ENCODE measurements around the gene NUB1. TPM values are rescaled to one million over a fixed set of nuclear protein-coding genes. Genes with fewer than 3 reads are reported as not detected.

Gene NUB1
- total RNA-seq, 2 donors from 2014 or later, result 42.3 to 55.2 TPM

DNA sequence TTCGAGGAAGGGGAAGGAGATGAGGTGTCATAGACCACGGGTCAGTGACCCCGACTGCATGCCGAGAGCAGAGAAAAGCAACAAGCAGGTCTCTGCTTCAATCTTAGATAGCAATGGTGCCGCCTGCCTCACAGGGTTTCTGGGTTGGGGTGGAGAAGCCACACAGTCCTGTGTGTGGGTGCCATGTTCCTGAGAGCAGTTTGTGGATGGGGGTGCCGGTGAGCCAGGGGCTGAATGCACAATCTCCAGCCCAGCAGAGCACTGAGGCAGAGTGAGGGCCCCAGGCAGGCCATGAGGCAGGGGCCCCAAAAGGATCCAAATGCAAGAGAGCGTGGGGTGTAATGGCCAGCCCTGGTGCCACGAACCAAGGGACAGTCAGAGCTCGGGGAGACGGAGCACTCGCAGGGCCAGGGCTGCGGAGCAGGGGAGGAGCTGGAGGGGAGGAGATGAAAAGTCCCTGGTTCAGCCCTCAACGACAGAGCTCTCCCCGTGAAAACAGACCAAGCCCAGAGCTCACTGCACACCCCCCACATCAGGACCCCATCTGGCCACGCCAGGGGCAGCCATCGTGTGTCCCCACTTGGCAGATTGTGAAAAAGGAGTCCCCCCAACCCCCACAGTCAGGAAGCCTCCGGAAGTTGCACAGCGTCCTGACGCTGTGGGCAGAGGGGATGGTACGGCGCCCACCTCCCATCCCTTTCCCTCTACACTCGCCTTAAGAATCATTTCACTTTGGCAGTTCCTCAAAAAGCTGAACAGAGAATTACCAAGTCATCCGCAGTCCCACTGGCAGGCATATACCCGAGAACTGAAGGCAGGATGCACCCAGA is 48.4 kb downstream of the NUB1 start:
- no peak for TF ChIP-seq CTCF (IDR thresholded peaks at IDR 0.05)
- no peak overlapping the region for H3K4me3 ChIP-seq
- H3K9ac ChIP-seq (ENCODE audit: low read depth in 2 of 2, low read length in 2 of 2), result no peak overlapping the region
- H3K9me3 ChIP-seq, result no peaks in the 10 kb centered on the region
- H3K27me3 ChIP-seq, result no peaks in the 10 kb centered on the region
- intact Hi-C loops (cut with DNase I), result no loop called here
- no peaks in the 10 kb centered on the region for H3K36me3 ChIP-seq
- DNase-seq, result no peak
- H3K4me1 ChIP-seq, result no peaks in the 10 kb centered on the region
- no peak overlapping the region for H3K27ac ChIP-seq

GRCh38 chr7:151390598-151391357 is 49.2 kb downstream of the NUB1 start:
- Histone ChIP-seq H3K4me3 (no peak overlapping the region), H3K4me1 (no peaks in the 10 kb centered on the region), H3K9me3 (no peaks in the 10 kb centered on the region), H3K9ac (ENCODE audit: low read depth in 2 of 2, low read length in 2 of 2) (no peak overlapping the region), H3K36me3 (no peaks in the 10 kb centered on the region), H3K27me3 (no peaks in the 10 kb centered on the region), H3K27ac (no peak overlapping the region)
- intact Hi-C loops (cut with DNase I), result no loop called here
- no peak for DNase-seq
- TF ChIP-seq CTCF (IDR thresholded peaks at IDR 0.05), result no peak

DNA sequence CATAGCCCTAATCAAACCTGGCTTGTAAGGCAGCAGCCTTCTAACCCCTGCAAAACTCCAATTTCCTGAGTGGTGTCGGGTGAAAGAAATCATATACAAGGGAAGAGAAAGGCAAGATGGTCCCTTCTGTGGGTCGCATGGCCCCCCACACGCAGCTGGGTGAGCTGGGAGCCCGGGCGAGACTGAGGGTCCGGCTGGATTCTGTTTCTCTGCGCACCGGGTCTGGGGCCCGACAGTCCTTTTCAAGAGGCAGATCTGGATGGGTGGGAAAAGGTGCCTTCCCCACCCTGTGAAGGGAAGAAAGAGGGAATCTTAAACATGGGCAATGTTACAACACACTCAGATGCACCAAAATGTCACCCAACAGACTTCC is 49.7 kb downstream of the NUB1 start:
- no peak for TF ChIP-seq CTCF (IDR thresholded peaks at IDR 0.05)
- Histone ChIP-seq H3K27me3 (no peaks in the 10 kb centered on the region), H3K9ac (ENCODE audit: low read depth in 2 of 2, low read length in 2 of 2) (no peak overlapping the region), H3K27ac (no peak overlapping the region), H3K4me3 (no peak overlapping the region), H3K36me3 (no peaks in the 10 kb centered on the region), H3K9me3 (no peaks in the 10 kb centered on the region), H3K4me1 (no peaks in the 10 kb centered on the region)
- intact Hi-C loops (cut with DNase I), result no loop called here
- no peak for DNase-seq

DNA sequence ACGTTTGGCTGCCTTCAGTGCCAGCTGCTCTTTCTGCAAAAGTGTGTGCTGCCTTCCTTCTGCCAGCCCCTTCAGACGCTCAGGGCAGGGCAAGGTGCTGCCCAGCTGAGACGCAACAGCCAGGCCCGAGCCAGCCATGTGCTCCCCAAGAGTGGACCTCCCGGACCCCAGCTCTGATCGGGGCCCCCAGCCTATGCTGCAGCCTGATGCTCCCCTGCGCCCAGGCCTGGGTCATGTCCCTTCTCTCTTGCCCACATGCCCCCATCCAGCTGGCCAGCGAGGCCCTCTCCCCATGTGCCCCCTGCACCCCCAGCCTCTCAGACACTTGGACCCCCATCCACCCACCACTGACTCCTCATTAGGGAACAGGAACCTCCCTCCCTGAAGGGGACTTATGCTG is 50.4 kb downstream of the NUB1 start:
- no peaks in the 10 kb centered on the region for H3K27me3 ChIP-seq
- H3K9ac ChIP-seq (ENCODE audit: low read depth in 2 of 2, low read length in 2 of 2), result no peak overlapping the region
- no peak for DNase-seq
- intact Hi-C loops (cut with DNase I), result no loop called here
- no peak overlapping the region for H3K4me3 ChIP-seq
- H3K27ac ChIP-seq, result no peak overlapping the region
- H3K36me3 ChIP-seq, result no peaks in the 10 kb centered on the region
- H3K4me1 ChIP-seq, result no peaks in the 10 kb centered on the region
- no peaks in the 10 kb centered on the region for H3K9me3 ChIP-seq
- no peak for TF ChIP-seq CTCF (IDR thresholded peaks at IDR 0.05)

DNA sequence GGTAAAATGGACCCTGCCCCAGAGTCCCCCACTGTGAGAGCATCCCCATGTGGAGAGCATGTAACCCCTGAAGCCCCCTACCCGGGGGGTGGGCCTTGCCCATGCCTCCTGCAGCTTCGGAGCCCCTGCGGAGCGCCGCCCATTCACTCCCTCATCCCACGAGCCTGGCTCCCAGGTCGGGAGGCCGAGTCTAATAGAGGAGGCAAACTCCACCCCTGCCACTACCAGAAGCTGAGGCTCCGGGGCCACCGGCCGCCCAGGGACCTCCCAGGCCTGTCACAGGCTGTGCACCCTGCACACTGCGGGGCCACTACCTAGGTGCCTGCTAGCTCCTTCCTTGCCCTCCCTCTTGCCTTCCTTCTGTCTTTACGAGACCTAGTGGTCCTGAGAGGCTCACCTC is 50.8 kb downstream of the NUB1 start:
- intact Hi-C loops (cut with DNase I), result no loop called here
- Histone ChIP-seq H3K27me3 (no peaks in the 10 kb centered on the region), H3K4me1 (no peaks in the 10 kb centered on the region), H3K9ac (ENCODE audit: low read depth in 2 of 2, low read length in 2 of 2) (no peak overlapping the region), H3K36me3 (no peaks in the 10 kb centered on the region), H3K9me3 (no peaks in the 10 kb centered on the region), H3K27ac (no peak overlapping the region), H3K4me3 (no peak overlapping the region)
- no peak for TF ChIP-seq CTCF (IDR thresholded peaks at IDR 0.05)
- DNase-seq, result no peak
